ENCODE measurements around the gene TMUB1.

- TF ChIP-seq EP300 (IDR thresholded peaks at IDR 0.05) = no peak
- no peak for TF ChIP-seq POLR2AphosphoS5 (IDR thresholded peaks at IDR 0.05)
- no peak for TF ChIP-seq POLR2A (IDR thresholded peaks at IDR 0.05)
- no peak for TF ChIP-seq CTCF (IDR thresholded peaks at IDR 0.05)
Observed at GRCh38 chr7:151118108-151119054, 35.1 kb upstream of the TMUB1 start.
